GM21576 (cell line): ENCODE measurements around the gene BARX2.

Source experiments
- ATAC-seq: cut with Tn5 transposase; IDR thresholded peaks from one replicate; pipeline ENCODE4 v1.9.1; 2021; ENCODE audit warnings: mild to moderate bottlenecking, moderate library complexity; ENCODE audit not compliant: unreplicated experiment

BARX2 gene

GRCh38 chr11:129396454-129396853 is 20.8 kb downstream of the BARX2 start:
- no peak for ATAC-seq

GRCh38 chr11:129402206-129403171 is 26.8 kb downstream of the BARX2 start:
- ATAC-seq: no peak

GRCh38 chr11:129404731-129405130 is 29.1 kb downstream of the BARX2 start:
- ATAC-seq: no peak

- ATAC-seq: no peak
These were observed 33.3 kb downstream of the BARX2 start for GRCh38 chr11:129408865-129409444.

GRCh38 chr11:129410395-129410960 is 34.8 kb downstream of the BARX2 start:
- no peak for ATAC-seq

GRCh38 chr11:129412494-129412893 is 36.8 kb downstream of the BARX2 start:
- ATAC-seq: no peak

GRCh38 chr11:129414144-129414872 is 38.7 kb downstream of the BARX2 start:
- no peak for ATAC-seq

- no peak for ATAC-seq
These were observed 40.6 kb downstream of the BARX2 start for GRCh38 chr11:129416080-129416820.

- ATAC-seq: peak; percentile 12
These were observed 41.8 kb downstream of the BARX2 start for GRCh38 chr11:129417458-129417857.

GRCh38 chr11:129418039-129418438 is 42.4 kb downstream of the BARX2 start:
- ATAC-seq: peak; percentile 60

GRCh38 chr11:129419386-129419785 is 43.7 kb downstream of the BARX2 start:
- ATAC-seq: no peak

- no peak for ATAC-seq
These were observed 47.8 kb downstream of the BARX2 start for GRCh38 chr11:129423426-129423825.

GRCh38 chr11:129425214-129425613 is 49.6 kb downstream of the BARX2 start:
- ATAC-seq: no peak

- ATAC-seq: no peak
These were observed 50.4 kb downstream of the BARX2 start for GRCh38 chr11:129426038-129426437.

GRCh38 chr11:129426776-129427175 is 51.1 kb downstream of the BARX2 start:
- no peak for ATAC-seq

GRCh38 chr11:129427376-129427775 is 51.7 kb downstream of the BARX2 start:
- ATAC-seq: no peak

- ATAC-seq: no peak
These were observed 52.3 kb downstream of the BARX2 start for GRCh38 chr11:129427816-129428406.

GRCh38 chr11:129428557-129428956 is 52.9 kb downstream of the BARX2 start:
- no peak for ATAC-seq

- no peak for ATAC-seq
These were observed 59.2 kb downstream of the BARX2 start for GRCh38 chr11:129434641-129435498.
